ENCODE measurements around the gene TPST2.

DNA sequence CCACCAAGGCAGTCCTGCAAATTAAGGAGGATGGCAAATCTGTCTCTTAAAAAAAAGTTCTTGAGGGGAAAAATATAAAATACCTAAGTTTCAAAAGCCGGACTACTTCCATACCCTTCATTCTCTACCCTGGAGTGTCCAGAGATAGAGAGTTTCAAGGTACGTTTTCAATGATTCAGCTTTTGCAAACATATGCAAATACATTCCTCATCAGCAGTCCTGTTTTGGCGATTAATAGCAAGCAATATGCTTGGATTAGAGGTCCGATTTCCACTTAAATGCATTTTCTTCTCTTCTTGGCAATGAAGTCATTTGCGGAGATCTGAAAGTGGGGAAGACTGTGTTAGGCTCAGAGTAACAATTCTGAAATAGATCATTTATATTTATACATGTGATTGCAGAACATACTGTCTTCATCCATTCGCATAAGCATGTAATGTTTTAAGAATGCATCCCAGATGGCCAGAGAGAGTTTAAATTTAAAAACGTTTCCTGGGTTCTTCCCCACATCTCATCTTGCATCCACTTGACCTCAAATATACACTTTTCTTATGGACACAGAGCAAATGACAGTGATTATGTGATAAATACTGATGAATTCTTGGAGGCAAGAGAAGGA is 63.9 kb downstream of the TPST2 start:
- TF ChIP-seq, protein P1, sequence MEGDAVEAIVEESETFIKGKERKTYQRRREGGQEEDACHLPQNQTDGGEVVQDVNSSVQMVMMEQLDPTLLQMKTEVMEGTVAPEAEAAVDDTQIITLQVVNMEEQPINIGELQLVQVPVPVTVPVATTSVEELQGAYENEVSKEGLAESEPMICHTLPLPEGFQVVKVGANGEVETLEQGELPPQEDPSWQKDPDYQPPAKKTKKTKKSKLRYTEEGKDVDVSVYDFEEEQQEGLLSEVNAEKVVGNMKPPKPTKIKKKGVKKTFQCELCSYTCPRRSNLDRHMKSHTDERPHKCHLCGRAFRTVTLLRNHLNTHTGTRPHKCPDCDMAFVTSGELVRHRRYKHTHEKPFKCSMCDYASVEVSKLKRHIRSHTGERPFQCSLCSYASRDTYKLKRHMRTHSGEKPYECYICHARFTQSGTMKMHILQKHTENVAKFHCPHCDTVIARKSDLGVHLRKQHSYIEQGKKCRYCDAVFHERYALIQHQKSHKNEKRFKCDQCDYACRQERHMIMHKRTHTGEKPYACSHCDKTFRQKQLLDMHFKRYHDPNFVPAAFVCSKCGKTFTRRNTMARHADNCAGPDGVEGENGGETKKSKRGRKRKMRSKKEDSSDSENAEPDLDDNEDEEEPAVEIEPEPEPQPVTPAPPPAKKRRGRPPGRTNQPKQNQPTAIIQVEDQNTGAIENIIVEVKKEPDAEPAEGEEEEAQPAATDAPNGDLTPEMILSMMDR (IDR thresholded peaks at IDR 0.05), result no peak
- TF ChIP-seq EP300 (IDR thresholded peaks at IDR 0.05), result no peak
